A549 (cell line): ENCODE data around the gene SORT1. TPM values are rescaled to one million over a fixed set of nuclear protein-coding genes. Genes with fewer than 3 reads are reported as not detected.

Experiments used
- ATAC-seq, 2 experiments: fragments of 200-7000 bp in 1 of 2; fragments of >200 bp in 1 of 2; cut with Nextera tagmentation in 1 of 2; cut with Tn5 transposase in 1 of 2; 3 replicates each; pipeline versions ENCODE4 v1.8.0 to v1.9.1; 2018 to 2020; ENCODE audit warnings: mild to moderate bottlenecking in 1 of 2, moderate library complexity in 1 of 2
- CTCF ChIA-PET: fragments of 300-600 bp; sonication (Branson Sonifier 250); formaldehyde crosslinking; extraction: SDS; loops from one replicate; lab custom pipeline; 2021; ENCODE audit warnings: antibody characterized with exemption, inconsistent platforms; lab: Yijun Ruan, JAX
- POLR2A ChIA-PET: fragments of 350-600 bp; formaldehyde crosslinking; extraction: SDS; loops from one replicate; lab custom pipeline; 2021; ENCODE audit warnings: antibody characterized with exemption, inconsistent platforms; lab: Yijun Ruan, JAX
- DNase-seq, 2 experiments: peaks; one replicate each; pipeline versions ENCODE4 v3.0.0 to v3.0.0-alpha.2; 2011 to 2016; ENCODE audit warnings: low read depth in 1 of 2, low spot score in 1 of 2
- FAIRE-seq: peaks from 2 replicates; lab custom pipeline; 2011; peaks lifted over from hg19 to GRCh38; lab: Jason Lieb, UNC
- H3K27ac ChIP-seq, 2 experiments: fragments of >200 bp; sonication (Bioruptor Twin); formaldehyde crosslinking; 3 replicates each; pipeline ENCODE4 v1.5.1; 2016 to 2017
- H3K4me1 ChIP-seq: fragments of >200 bp; sonication (Bioruptor Twin); formaldehyde crosslinking; 3 replicates; pipeline ENCODE4 v1.6.1; 2016
- H3K4me2 ChIP-seq: fragments of >200 bp; sonication (Bioruptor Twin); formaldehyde crosslinking; 3 replicates; pipeline ENCODE4 v1.6.1; 2016
- H3K4me3 ChIP-seq: fragments of >200 bp; sonication (Bioruptor Twin); formaldehyde crosslinking; 3 replicates; pipeline ENCODE4 v1.5.1; 2016
- H3K9me3 ChIP-seq: fragments of >200 bp; sonication (Bioruptor Twin); formaldehyde crosslinking; 3 replicates; pipeline ENCODE4 v1.6.1; 2016
- CBX8 ChIP-seq: fragments of 200-600 bp; sonication (generic); IDR thresholded peaks from 2 replicates; pipeline ENCODE4 v1.6.1; 2016
- CHD4 ChIP-seq: fragments of 200-600 bp; sonication (generic); IDR thresholded peaks from 2 replicates; pipeline ENCODE4 v1.6.1; 2016; ENCODE audit warnings: antibody characterized with exemption, mild to moderate bottlenecking, borderline replicate concordance
- CTCF ChIP-seq: fragments of >200 bp; sonication (Bioruptor Twin); formaldehyde crosslinking; IDR thresholded peaks from 3 replicates; pipeline ENCODE4 v1.5.1; 2016
- EHF ChIP-seq: fragments of 250-450 bp; sonication (Bioruptor Pico); IDR thresholded peaks from 2 replicates; pipeline ENCODE4 v1.5.0; 2020; ENCODE audit warnings: mild to moderate bottlenecking
- EP300 ChIP-seq, 2 experiments: fragments of >200 bp; sonication (Bioruptor Twin); formaldehyde crosslinking; IDR thresholded peaks; 2 replicates in 1 of 2; 3 replicates in 1 of 2; pipeline ENCODE4 v1.6.1; 2016 to 2017
- GATA3 ChIP-seq: IDR thresholded peaks from 2 replicates; pipeline ENCODE4 v1.6.1; 2012; ENCODE audit warnings: borderline replicate concordance
- HDAC2 ChIP-seq: fragments of 200-600 bp; sonication (generic); IDR thresholded peaks from 2 replicates; pipeline ENCODE4 v1.6.1; 2016
- HOXB13 ChIP-seq: fragments of 250-450 bp; sonication (Bioruptor Pico); IDR thresholded peaks from 2 replicates; pipeline ENCODE4 v1.5.0; 2020; ENCODE audit warnings: low read depth, mild to moderate bottlenecking, moderate library complexity
- JUN ChIP-seq, 2 experiments: fragments of >200 bp; sonication (Bioruptor Twin); formaldehyde crosslinking; IDR thresholded peaks; 2 replicates in 1 of 2; 3 replicates in 1 of 2; pipeline ENCODE4 v1.6.1; 2016 to 2017
- JUNB ChIP-seq: fragments of >200 bp; sonication (Bioruptor Twin); formaldehyde crosslinking; IDR thresholded peaks from 2 replicates; pipeline ENCODE4 v1.6.1; 2016
- KDM5A ChIP-seq: fragments of 200-600 bp; sonication (generic); IDR thresholded peaks from 2 replicates; pipeline ENCODE4 v1.6.1; 2016; ENCODE audit warnings: antibody characterized with exemption, mild to moderate bottlenecking
- MAFK ChIP-seq: fragments of 450-650 bp; IDR thresholded peaks from 2 replicates; pipeline ENCODE4 v1.6.1; 2014; ENCODE audit not compliant: partially characterized antibody
- MAZ ChIP-seq: fragments of 150-350 bp; IDR thresholded peaks from 2 replicates; pipeline ENCODE4 v1.6.1; 2014; ENCODE audit warnings: antibody characterized with exemption, low read depth, low read length, borderline replicate concordance
- NR3C1 ChIP-seq: fragments of >200 bp; sonication (Bioruptor Twin); formaldehyde crosslinking; IDR thresholded peaks from 3 replicates; pipeline ENCODE4 v1.6.1; 2017
- PHF8 ChIP-seq: fragments of 200-600 bp; sonication (generic); IDR thresholded peaks from 2 replicates; pipeline ENCODE4 v1.6.1; 2016; ENCODE audit warnings: low read depth, mild to moderate bottlenecking, antibody characterized with exemption, moderate library complexity, borderline replicate concordance
- RARB ChIP-seq: fragments of 250-450 bp; sonication (Bioruptor Pico); IDR thresholded peaks from 2 replicates; pipeline ENCODE4 v1.8.0; 2021; ENCODE audit warnings: mild to moderate bottlenecking, moderate library complexity
- RCOR1 ChIP-seq: fragments of 150-350 bp; IDR thresholded peaks from 2 replicates; pipeline ENCODE4 v1.6.1; 2014; ENCODE audit warnings: antibody characterized with exemption, low read length, low read depth
- SMC3 ChIP-seq: fragments of >200 bp; sonication (Bioruptor Twin); formaldehyde crosslinking; IDR thresholded peaks from 3 replicates; pipeline ENCODE4 v1.6.1; 2018; ENCODE audit warnings: inconsistent platforms
- TP53 ChIP-seq: fragments of 250-450 bp; sonication (Bioruptor Pico); IDR thresholded peaks from 2 replicates; pipeline ENCODE4 v1.5.0; 2021; ENCODE audit warnings: mild to moderate bottlenecking, moderate library complexity
- ZFP36 ChIP-seq: fragments of 450-650 bp; IDR thresholded peaks from 2 replicates; pipeline ENCODE4 v1.6.1; 2014; ENCODE audit warnings: borderline replicate concordance; ENCODE audit not compliant: partially characterized antibody
- WGBS: methylation state at CpG from one replicate; pipeline ENCODE4 v1.1.6; 2017; ENCODE audit errors: missing lambda C conversion rate; 5-methylcytosine and 5-hydroxymethylcytosine counted together
- polyA plus RNA-seq, 4 experiments: library from polyadenylated mRNA; depleted of rRNA in 3 of 4; stranded (reverse); fragments of >200 nt; fragmentation: RNase III in 1 of 4; extraction: RNeasy Plus Mini Kit Qiagen cat#74134 plus additional on column Dnase treatment in 1 of 4; gene quantifications; 2 replicates in 3 of 4; 3 replicates in 1 of 4; pipeline ENCODE4 v1.2.3, GENCODE V29; 2011 to 2017
- TF ChIP-seq, protein P1 (sequence below): fragments of >200 bp; sonication (Bioruptor Twin); formaldehyde crosslinking; IDR thresholded peaks from 3 replicates; pipeline ENCODE4 v1.6.1; 2016

SORT1 gene
- polyA plus RNA-seq, 2 of the 4 experiments (the other 2 are of a cell fraction), result 6.0 to 14.7 TPM

DNA sequence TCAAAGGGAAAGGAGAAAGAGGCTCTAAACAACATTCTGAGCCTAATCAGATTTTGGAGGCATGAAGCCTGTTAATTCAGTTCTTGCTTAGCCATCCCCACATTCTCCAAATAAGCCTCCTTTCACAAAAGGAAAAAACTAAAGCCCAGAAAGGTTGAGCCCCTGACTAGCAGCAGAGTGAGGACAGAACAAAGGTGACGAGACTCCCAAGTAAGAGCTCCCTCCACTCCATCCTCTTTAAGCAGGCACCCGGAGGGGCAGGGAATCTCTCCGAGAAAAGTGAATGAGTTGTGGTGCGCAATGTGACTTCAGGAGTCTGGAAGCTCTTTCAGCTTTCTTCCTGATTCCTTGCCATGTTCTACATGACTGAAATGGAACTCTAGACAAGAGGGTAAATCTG is 47.5 kb downstream of the SORT1 start:
- Histone ChIP-seq H3K4me1 (no peaks in the 10 kb centered on the region), H3K4me3 (no peak overlapping the region), H3K4me2 (no peak overlapping the region), H3K9me3 (no peaks in the 10 kb centered on the region)
- no peak for DNase-seq
- FAIRE-seq, result no peak
- ChIA-PET POLR2A (no interaction called here), CTCF (interaction anchor here (0.5 to 1.0 kb wide), 2 partner anchors 29 to 232 kb away, joined by 3 read pairs; no protein-coding TSS in a partner anchor)
- 84% methylated on average over 4 of the region's 4 CpGs for WGBS
- ATAC-seq, result no peak
- TF ChIP-seq RARB (CRISPR knock-in tag) (no peak), CHD4 (no peak), CTCF (no peak), KDM5A (no peak), MAZ (no peak), EHF (CRISPR knock-in tag) (no peak), HOXB13 (CRISPR knock-in tag) (no peak), GATA3 (no peak), JUNB (no peak), SMC3 (no peak), HDAC2 (no peak)
- TF ChIP-seq, all 56 proteins: peak for 0
- no peak overlapping the region for H3K27ac ChIP-seq

DNA sequence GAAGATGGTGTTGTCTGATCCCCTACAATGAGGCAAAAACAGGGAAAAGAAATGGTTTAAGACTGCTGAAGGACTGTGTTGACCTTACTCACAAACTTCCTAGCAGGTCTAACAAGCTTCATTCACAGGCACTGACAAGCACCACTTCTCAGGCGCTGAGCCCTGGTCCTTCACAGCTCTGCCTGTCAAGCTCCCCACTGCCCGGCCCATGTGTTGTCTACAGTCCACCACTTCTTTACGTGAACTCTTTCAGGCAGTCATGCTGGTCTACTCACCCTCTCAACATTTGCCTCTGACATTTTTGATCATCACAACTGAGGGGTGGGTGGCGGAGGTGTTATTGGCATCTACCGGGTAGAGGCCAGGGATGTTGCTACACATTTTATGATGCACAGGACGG is 50.2 kb downstream of the SORT1 start:
- ATAC-seq, result no peak
- Histone ChIP-seq H3K4me1 (no peaks in the 10 kb centered on the region), H3K27ac (no peak overlapping the region), H3K4me3 (no peak overlapping the region), H3K9me3 (no peaks in the 10 kb centered on the region), H3K4me2 (no peak overlapping the region)
- ChIA-PET POLR2A (no interaction called here), CTCF (interaction anchor here (0.6 kb wide), 1 partner anchor 120 kb away, joined by 6 read pairs; no protein-coding TSS in a partner anchor)
- TF ChIP-seq, protein P1, sequence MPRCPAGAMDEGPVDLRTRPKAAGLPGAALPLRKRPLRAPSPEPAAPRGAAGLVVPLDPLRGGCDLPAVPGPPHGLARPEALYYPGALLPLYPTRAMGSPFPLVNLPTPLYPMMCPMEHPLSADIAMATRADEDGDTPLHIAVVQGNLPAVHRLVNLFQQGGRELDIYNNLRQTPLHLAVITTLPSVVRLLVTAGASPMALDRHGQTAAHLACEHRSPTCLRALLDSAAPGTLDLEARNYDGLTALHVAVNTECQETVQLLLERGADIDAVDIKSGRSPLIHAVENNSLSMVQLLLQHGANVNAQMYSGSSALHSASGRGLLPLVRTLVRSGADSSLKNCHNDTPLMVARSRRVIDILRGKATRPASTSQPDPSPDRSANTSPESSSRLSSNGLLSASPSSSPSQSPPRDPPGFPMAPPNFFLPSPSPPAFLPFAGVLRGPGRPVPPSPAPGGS, result no peak
- TF ChIP-seq CBX8 (no peak), PHF8 (no peak), TP53 (CRISPR knock-in tag) (no peak), ZFP36 (no peak), MAFK (no peak), RCOR1 (no peak), EP300 (IDR thresholded peaks at IDR 0.05) (no peak), HOXB13 (CRISPR knock-in tag) (no peak), NR3C1 (no peak)
- WGBS, result 94% methylated on average over 6 of the region's 6 CpGs
- no peak for FAIRE-seq
- DNase-seq, result no peak

DNA sequence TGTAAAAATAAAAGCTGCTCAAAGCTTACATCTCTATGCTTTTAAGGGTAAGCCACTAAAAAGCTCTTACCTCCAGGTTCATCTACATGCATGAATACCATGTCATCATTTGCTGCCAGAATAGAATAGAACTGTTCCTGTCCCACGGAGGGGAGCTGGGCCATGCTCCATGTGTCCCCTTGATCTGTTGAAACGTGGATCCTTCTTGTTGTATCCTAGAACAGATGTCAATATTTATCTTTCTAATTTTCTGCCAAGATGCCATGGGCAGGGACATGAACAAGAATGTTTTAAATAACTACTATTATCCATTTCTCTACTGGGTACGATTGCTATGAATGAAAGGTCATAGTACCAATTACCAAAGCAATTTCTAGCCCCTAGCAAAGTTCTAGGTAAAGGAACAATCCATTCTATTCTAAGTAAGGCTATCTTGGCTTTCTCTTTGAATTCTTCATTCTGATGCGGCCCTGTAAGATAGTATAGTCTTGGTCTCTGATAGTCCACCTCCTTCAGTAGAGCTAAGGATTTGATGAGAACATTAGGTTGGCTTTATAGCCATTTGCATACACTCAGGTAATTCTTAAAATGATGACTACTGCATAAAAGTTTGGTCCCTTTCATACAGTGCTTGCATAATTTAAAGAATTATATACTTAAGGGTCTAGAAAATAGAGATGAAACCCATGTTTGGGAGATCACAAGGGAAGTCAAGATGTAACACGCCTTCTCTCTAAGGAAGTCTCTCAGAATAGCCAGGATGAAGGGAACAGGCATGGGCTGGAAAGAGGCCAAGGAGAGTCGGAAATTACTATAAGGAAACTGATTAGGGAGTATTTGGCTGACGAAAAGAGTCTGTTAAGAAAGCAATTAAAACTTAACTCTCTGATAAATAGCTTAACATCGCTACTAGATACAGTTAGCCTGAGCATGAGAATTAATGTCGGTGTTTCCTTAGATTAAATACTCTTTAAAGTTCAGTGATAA is 55.5 kb downstream of the SORT1 start:
- FAIRE-seq (no peak), DNase-seq (no peak), ATAC-seq (no peak)
- WGBS, result 75% methylated on average over 9 of the region's 9 CpGs
- Histone ChIP-seq H3K27ac (no peak overlapping the region), H3K4me2 (no peak overlapping the region), H3K9me3 (no peaks in the 10 kb centered on the region), H3K4me3 (no peak overlapping the region)
- POLR2A ChIA-PET, result no interaction called here
- CTCF ChIA-PET, result no interaction called here
- TF ChIP-seq JUN (IDR thresholded peaks at IDR 0.05), result no peak
- TF ChIP-seq MAFK, result peak; percentile 46
- TF ChIP-seq, all 56 proteins: peak for 1
- H3K4me1 ChIP-seq, result no peaks in the 10 kb centered on the region
